GM12874 (cell line): ENCODE measurements around the gene BCL2L1.

Experiments
- TF ChIP-seq, protein P1 (sequence below): IDR thresholded peaks from 2 replicates; pipeline ENCODE4 v1.5.1; 2011; ENCODE audit warnings: low read depth, mild to moderate bottlenecking, control low read depth, low read length, moderate library complexity; ENCODE audit not compliant: insufficient read depth

Gene BCL2L1

GRCh38 chr20:31693402-31693801, 29.3 kb downstream of the BCL2L1 start:
- TF ChIP-seq, protein P1, sequence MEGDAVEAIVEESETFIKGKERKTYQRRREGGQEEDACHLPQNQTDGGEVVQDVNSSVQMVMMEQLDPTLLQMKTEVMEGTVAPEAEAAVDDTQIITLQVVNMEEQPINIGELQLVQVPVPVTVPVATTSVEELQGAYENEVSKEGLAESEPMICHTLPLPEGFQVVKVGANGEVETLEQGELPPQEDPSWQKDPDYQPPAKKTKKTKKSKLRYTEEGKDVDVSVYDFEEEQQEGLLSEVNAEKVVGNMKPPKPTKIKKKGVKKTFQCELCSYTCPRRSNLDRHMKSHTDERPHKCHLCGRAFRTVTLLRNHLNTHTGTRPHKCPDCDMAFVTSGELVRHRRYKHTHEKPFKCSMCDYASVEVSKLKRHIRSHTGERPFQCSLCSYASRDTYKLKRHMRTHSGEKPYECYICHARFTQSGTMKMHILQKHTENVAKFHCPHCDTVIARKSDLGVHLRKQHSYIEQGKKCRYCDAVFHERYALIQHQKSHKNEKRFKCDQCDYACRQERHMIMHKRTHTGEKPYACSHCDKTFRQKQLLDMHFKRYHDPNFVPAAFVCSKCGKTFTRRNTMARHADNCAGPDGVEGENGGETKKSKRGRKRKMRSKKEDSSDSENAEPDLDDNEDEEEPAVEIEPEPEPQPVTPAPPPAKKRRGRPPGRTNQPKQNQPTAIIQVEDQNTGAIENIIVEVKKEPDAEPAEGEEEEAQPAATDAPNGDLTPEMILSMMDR, result no peak

DNA sequence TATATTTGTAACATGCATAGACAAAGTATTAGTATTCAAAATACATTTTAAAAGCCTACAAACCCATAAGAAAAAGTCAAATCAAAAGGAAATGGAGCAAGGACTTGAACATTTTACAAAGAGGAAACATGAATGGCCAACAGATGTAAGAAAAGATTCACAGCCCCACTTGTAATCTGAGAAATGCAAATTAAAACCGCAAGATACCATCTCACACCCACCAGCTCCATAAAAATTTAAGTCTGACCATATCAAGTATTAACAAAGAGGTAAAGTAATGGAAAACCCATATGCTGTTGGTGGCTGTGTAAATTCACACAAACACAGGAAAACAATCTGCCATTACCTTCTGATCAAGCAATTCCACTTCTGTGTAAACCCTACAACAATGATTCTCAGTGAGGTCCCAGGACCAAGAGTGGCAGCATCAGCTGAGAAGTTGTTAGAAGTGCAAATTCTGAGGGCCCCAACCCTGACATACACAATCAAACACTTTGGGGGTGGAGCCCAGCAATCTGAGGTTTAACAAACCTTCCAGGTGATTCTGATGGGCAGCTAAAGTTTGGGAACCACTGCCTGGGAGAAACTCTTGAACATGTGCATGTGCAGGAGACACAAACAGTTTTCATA, 30.9 kb downstream of the BCL2L1 start:
- TF ChIP-seq, protein P1, result no peak

- TF ChIP-seq, protein P1, result no peak
Measured at GRCh38 chr20:31690124-31690666, 32.5 kb downstream of the BCL2L1 start.

DNA sequence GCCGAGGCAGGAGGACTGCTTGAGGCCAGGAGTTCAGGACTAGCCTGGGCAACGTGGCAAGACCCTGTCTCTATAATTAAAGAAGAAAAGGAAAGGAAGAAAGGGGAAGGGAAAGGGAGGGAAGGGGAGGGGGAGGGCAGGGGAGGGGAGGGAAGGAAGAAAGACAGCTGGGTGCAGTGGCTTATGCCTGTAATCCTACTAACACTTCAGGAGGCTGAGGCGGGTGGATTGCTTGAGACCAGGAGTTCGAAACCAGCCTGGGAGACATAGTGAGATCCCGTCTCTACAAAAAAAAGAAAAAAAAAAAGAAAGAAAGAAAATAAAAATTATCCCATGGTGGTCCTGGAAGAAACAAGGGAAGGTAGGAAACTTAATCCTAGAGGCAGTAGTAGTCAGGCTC, 33.5 kb downstream of the BCL2L1 start:
- TF ChIP-seq, protein P1, result no peak

- TF ChIP-seq, protein P1, result no peak
Measured at GRCh38 chr20:31687777-31688176, 34.9 kb downstream of the BCL2L1 start.

GRCh38 chr20:31685853-31686643, 36.6 kb downstream of the BCL2L1 start:
- TF ChIP-seq, protein P1, result no peak

DNA sequence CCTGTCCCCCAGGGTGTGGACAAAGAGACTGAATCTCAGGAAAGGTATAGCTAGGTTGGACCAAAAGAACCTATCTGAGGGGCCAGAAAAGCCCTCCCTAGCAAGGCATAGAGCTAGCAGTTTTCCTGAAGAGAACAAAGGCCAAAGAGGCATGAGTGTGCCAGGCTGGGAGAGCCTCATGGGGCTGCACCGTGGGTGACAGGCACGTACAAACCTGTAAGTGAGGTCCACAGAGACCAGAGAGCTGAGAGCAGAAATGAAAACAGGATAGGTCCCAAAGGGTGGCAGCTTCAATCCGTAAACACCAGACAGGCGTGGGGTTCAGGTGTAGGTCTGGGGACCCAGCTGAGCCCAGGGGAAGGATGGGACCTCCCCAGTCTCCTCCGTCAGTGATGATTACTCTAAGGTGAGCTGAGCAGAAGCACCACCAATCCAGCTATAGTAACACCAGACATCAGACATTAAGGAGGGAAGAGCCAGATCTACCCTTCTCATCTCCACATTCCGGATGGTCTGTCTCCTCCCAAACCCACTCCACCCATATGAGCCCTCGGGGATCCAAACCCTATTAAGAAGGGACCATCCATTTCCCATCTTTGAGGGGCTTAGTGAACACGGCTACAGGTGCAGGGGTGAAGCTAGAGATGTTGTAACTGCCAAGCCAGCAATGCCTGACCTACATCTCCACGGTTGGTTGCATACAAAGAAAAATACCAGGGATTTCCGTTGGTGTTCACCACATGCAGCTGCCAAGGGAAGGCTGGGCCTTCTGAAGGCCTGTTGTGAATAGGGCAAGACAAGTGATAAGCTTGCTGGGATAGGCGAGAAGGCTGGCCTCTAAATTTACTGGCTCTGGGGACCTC, 38.3 kb downstream of the BCL2L1 start:
- TF ChIP-seq, protein P1, result no peak
